ENCODE results near the gene GTF3C2.
A peak's percentile ranks its signal among the peaks of the same experiment; 100 is the strongest.
"Not testable (repeated sequence)": the region's sequence is repeated elsewhere in the genome, so short reads cannot be mapped to it uniquely, and the experiment has no call there.

Gene GTF3C2

GRCh38 chr2:27319839-27320238 lies 36.7 kb downstream of the GTF3C2 start:
- DNase-seq, result not testable (repeated sequence)

DNA sequence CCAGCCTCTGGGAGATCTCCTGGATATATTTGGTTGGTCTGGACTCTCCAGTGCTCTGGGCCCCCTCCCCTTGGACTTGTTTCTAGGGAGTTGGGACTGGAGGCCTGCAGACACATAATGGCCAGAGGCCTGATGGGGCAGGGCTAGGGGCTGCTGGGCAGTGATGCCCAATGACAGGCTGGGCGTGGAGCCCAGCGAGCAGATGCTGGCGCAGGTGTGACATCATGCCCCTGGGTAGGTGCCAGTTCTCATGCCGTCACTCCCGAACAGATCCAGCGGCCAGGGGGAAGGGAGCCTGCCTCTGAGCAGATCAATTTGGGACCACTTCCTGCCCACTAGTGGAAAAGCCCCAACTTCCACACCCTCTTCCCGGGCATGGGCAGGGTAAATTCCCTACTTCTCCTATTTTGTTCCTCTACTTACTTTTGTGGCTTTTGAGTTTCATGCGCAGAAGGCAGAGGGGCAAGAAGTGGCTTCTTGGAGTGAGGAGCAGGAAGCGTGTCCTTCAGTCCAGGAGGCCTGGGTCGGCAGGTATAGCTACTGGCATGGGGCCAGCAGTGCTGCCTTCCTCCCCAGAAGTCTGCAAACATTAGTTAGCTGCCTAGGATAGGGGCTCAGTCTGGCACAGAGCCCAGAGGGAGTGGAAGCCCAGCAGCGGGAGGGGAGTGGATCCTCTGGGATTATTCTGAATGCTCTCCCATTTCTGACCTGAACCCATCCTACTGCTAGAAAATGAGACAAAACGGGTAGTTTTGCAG lies 39.7 kb downstream of the GTF3C2 start:
- DNase-seq, result no peak

- DNase-seq, result no peak
These were observed 41.4 kb downstream of the GTF3C2 start for GRCh38 chr2:27315122-27315521.

GRCh38 chr2:27314709-27315108 lies 41.9 kb downstream of the GTF3C2 start:
- DNase-seq, result no peak

DNA sequence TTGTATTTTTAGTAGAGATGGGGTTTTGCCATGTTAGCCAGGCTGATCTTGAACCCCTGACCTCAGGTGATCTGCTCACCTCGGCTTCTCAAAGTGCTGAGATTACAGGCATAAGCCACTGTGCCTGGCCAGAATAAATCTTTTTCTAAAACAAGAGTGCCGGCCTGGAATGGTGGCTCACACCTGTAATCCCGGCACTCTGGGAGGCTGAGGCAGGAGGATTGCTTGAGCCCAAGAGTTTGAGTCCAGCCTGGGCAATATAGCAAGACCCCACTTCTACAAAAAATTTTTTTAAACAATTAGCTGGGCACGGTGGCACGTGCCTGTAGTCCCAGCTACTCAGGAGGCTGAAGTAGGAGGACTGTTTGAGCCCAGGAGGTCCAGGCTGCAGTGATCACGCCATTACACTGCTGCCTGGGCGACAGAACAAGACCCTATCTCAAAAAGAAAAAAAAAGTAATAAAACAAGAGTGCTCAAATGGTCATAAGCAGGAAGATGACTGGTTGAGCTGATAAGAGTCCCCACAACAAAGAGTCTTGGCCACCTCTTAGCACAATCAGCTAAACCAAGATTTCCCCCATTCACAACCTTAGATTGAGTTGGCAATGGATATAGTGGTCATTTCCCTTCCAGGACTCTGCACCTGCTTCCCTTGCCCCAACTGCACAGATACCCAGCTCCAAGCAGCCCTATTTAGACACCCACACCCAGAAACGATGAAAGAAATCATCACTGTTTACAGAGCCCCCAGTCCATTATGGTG lies 42.5 kb downstream of the GTF3C2 start:
- DNase-seq, result no peak

DNA sequence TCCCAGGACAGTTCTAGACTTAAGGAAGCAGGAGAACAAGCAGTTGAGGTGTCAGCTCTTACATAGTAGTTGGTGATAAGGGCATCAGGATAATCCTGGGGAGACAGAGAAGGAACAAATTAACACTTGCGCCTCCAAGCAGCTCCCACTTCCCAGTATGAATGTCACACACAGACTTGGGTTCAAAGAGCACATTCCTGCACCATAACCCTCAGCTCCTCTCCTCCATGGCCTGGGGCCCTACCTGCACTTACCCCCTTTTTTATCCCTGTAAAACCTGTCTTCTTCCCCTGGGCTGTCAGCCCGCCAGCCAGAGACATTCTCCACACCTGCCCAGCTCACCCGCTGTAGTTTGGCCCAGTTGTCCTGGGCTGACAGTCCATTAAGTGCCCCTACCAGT lies 44.4 kb downstream of the GTF3C2 start:
- no peak for DNase-seq

DNA sequence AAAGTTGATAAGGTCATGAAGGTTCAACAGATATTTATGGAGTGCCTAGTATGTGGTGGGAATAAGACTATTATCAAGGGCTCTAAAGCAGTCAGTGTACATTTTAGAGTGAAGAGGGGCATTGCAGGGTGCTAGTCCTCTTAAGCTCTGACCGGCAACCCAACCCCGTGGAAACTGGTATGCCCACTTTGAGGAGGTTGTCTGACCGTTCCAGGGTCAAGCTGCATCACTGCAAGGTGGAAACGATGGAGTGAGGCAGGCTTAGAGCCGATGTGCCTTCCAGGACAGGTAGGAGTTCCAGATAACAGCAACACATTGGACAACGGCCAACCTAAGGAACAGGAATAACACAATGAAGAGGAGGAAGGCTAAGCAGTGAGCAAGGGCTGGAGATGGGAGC lies 46.9 kb downstream of the GTF3C2 start:
- no peak for DNase-seq

GRCh38 chr2:27308359-27308881 lies 48.1 kb downstream of the GTF3C2 start, which contains the start of gene UCN:
UCN (minus strand) TSS chr2:27308445; CDS start chr2:27307895, 550 bp downstream.
- no peak for DNase-seq

DNA sequence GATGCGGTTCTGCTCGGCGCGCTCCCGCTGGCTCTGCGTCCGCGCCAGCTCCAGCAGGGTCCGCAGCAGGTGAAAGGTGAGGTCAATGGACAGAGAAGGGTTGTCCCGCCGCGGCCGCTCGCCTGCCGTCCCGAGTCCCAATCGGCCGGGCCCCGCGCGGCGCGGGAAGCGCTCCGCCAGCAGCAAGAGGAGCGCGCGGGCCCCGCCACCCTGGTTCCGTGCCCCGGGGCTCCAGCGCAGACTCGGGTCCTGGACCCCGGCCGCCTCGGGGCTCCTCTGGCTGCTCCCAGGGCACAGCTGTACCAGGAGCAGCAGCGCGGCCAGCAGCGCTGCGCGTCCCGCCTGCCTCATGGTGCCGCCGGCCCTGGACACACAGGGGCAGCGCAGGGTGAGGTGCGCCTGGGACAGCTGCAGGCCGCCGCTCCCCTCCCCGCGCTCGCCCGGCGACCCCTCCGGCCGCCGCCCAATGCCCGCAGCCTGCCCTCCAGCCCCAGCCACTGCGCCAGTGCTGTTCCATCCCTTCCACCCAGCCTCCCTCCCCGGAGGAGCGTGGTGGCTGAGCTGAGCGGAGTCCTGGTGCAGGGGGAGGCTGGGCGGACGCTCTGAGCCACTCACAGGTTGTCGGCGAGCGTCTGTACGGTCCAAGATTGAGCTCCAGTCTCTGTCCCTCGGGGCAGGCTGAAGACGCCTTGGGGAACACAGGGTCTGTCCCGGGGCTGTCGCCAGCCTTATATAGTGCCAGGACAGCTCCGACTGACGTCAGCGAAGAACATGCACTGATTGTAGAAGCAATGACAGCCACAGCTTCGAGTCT lies 48.8 kb downstream of the GTF3C2 start:
- DNase-seq, result no peak

DNA sequence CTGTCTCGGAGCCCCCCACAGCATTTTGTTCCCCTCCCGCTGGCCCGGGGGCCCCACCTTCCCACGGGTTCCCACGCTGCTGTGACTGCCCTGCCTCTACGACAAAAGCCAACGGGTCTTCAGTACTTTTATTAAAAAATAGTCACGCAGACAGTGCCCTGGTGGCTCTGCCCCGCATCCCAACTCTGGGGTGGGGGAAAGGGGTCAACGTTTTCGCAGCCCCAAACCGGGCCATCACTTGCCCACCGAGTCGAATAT lies 49.3 kb downstream of the GTF3C2 start:
- no peak for DNase-seq

DNA sequence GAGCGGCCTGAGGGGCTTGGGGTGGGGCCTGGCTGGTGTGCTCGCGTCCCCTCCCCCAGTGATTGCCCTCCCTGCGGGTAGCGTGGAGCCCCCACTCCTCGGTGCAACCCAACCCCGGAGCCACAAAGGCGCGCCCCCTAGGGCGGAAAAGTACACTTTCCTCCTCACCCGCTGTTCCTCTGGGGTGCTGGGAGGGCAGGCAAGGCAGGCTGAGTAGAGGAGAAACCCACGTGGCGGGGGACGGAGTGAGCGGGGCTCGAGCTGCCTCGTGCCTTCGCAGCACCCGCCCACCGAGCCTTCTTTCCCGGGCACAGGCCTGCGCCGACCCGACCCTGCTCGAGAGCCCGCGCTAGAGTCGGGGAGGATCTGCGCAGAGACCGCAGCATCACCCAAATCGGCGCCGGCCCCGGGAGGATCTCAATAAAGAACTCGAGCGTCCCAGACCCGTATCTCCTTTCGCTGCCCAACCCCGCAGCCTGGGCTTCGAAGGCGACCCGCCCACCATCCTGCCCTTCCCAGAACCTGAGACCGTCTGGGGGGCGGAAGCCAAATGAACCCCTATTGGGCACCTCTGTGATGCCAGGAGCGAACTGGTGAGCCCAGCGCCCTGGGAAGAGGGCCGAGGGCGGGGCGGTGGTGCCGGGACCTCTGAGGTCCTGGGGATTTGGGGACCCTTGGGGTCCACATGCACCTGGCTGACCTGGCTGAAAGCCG lies 49.8 kb downstream of the GTF3C2 start:
- no peak for DNase-seq

GRCh38 chr2:27306136-27306535 lies 50.4 kb downstream of the GTF3C2 start:
- no peak for DNase-seq

- DNase-seq, result no peak
These were observed 51.0 kb downstream of the GTF3C2 start for GRCh38 chr2:27305516-27305915.

GRCh38 chr2:27304488-27305240 lies 51.9 kb downstream of the GTF3C2 start:
- DNase-seq, result no peak

DNA sequence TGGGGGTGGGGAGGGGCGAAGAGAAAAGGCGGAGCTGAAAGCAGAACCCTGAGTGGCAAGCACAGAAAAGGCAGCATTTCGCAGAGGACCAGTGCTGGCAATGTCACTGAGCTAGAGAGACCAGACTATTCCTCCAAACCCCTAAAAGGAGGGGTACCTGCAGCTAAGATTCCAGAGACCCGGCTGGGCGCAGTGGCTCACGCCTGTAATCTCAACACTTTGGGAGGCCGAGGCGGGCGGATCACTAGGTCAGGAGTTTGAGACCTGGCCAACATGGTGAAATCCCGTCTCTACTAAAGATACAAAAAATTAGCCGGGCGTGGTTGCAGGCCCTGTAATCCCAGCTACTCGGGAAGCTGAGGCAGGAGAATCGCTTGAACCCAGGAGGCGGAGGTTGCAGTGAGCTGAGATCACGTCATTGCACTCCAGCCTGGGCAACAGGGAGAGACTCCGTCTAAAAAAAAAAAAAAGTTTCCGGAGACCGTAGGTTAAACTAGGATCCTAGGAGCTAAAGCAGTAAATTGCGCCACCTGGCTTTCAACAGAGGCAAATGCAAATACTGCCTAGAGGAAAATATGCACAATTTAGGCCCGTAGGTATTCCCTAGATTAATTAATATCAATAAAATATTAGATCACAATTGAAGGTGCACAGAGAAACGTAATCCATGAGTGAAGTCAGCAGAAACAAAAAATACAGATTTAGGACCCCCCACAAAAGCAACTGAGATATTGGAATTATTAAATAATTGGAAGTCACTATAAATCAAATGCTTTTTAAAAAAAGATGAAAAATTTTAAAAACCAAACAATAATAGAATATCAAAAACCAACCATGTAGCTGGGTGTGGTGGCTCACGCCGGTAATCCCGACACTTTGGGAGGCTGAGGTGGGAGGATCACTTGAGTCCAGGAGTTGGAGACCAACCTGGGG lies 53.2 kb downstream of the GTF3C2 start:
- DNase-seq, result peak; percentile 13

DNA sequence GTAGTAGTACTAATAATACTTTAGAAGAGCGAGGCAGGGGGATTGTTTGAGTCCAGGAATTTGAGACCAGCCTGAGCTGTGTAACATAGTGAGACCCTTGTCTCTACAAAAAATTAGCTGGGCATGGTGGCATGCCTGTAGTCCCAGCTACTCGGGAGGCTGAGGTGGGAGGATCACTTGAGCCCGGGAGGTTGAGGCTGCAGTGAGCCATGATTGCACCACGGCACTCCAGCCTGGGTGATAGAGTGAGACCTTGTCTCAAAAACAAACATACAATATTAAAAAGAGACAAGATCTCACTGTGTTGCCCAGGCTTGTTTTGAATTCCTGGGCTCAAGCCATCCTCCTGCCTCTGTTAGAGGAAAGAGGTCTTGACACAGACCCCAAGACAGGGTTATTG lies 56.0 kb downstream of the GTF3C2 start:
- DNase-seq, result not testable (repeated sequence)

DNA sequence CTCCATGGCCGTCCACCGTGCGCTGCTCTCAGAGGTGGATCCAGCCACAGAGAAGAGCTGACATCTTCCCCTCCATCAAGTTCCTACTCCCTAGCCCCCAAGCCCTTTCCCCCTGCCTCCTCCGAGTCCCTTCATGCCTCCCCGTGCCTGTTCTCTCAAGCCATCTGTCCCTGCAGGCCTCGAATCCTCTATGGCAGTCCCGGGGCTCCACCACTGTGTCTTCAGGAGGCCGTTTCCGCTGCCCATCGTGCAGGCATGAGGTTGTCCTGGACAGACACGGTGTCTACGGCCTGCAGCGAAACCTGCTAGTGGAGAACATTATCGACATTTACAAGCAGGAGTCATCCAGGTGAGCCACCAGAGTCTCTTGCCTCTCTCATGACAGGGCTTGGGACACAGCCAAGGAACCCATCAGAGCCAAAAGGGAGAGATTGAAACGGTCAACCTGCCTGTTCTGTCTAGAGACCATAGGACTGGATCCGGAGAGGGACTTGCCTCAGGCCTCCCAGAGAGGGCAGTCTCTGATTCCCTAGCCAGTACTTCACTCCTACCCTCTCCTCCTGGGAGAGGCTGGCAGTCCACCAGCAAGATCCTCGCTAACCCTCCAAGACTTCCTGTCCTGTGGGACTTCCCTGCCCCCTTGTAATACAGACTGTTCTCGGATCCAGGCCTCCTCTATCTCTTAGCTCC lies 58.0 kb downstream of the GTF3C2 start:
- no peak for DNase-seq

DNA sequence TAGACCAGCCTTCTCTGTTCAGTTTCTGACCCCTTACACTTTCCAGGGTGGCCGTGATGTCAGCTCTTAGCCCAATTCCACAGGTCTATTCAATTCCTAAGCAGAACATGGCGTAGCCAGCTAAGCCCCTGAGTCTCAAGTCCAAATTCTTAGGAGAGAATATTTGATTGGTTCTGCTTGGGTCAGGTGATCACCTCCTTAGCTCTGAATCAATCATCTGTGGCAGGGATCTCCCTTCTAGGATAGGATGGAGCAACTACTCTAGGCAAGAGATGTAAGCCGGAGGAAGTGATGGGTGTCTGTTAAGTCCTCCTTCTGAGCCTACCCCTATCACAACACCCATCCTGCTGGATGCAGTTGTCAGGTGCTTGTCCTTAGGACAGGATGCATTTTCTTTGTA lies 59.4 kb downstream of the GTF3C2 start:
- DNase-seq, result no peak

DNA sequence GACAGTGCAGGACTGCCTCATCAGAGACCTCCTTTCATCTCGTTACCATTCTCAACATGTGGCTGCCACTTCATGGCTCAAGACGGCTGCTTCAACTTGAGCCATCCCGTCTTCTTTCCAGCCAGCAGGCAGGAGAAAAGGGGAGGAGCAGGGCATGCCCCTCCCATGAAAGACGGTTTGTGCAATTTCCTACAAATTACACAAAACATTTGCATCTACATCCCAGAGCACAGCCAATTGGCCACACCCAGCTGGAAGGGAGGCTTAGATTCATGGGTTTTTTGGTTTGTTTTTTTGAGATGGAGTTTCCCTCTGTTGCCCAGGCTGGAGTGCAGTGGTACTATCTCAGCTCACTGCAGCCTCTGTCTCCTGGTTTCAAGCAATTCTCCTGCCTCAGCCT lies 60.1 kb downstream of the GTF3C2 start:
- no peak for DNase-seq

DNA sequence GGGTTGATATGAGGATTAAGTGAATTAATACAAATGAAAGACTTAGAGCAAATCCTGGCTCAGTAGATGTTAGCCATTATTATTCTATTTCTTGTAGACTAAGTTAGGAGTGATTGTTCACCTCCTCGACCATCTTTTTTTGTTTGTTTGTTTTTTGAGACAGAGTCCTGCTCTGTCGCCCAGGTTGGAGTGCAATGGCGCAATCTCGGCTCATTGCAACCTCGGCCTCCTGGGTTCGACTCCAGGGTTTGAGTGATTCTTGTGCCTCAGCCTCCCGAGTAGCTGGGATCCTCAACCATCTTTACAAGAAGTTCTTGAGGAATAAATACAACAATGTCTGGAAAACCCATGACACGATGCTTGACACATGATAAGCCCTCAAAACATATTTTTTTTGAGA lies 61.6 kb downstream of the GTF3C2 start:
- DNase-seq, result no peak
